SU-DHL-6 (cell line): Measurements from ENCODE around the gene ZFHX3.

Source experiments
- CTCF ChIP-seq: fragments of 200-600 bp; sonication (generic); IDR thresholded peaks from one replicate; pipeline ENCODE4 v1.5.1; 2017; ENCODE audit warnings: antibody characterized with exemption, mild to moderate bottlenecking, low read length, moderate library complexity; ENCODE audit not compliant: insufficient read depth, poor library complexity, severe bottlenecking
- EZH2phosphoT487 ChIP-seq: fragments of 200-600 bp; sonication (generic), shearing (Covaris generic); conservative IDR thresholded peaks from 2 replicates; pipeline ENCODE4 v1.6.1; 2018; ENCODE audit warnings: mild to moderate bottlenecking, antibody characterized with exemption, low read length, moderate library complexity, mixed read lengths

- TF ChIP-seq CTCF (no peak), EZH2phosphoT487 (no peak)
Observed at GRCh38 chr16:72875291-72876031, 172.5 kb downstream of the ZFHX3 start.
